Placental epithelial cell (primary cell): Measurements from ENCODE around the gene GTF2F1. TPM values are rescaled to one million over a fixed set of nuclear protein-coding genes. Genes with fewer than 3 reads are reported as not detected.

Source experiments
- small RNA-seq: library from RNA; depleted of rRNA; stranded (forward); fragments of <200 nt; gene quantifications from one replicate; pipeline ENCODE3, GENCODE V24; 2012
- total RNA-seq: library from RNA; depleted of rRNA; stranded (reverse); fragments of >200 nt; gene quantifications from 2 replicates; pipeline ENCODE4 v1.2.3, GENCODE V29; 2012

GTF2F1 gene, protein sequence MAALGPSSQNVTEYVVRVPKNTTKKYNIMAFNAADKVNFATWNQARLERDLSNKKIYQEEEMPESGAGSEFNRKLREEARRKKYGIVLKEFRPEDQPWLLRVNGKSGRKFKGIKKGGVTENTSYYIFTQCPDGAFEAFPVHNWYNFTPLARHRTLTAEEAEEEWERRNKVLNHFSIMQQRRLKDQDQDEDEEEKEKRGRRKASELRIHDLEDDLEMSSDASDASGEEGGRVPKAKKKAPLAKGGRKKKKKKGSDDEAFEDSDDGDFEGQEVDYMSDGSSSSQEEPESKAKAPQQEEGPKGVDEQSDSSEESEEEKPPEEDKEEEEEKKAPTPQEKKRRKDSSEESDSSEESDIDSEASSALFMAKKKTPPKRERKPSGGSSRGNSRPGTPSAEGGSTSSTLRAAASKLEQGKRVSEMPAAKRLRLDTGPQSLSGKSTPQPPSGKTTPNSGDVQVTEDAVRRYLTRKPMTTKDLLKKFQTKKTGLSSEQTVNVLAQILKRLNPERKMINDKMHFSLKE
- 43.7 and 70.3 TPM in 2 replicates for total RNA-seq

DNA sequence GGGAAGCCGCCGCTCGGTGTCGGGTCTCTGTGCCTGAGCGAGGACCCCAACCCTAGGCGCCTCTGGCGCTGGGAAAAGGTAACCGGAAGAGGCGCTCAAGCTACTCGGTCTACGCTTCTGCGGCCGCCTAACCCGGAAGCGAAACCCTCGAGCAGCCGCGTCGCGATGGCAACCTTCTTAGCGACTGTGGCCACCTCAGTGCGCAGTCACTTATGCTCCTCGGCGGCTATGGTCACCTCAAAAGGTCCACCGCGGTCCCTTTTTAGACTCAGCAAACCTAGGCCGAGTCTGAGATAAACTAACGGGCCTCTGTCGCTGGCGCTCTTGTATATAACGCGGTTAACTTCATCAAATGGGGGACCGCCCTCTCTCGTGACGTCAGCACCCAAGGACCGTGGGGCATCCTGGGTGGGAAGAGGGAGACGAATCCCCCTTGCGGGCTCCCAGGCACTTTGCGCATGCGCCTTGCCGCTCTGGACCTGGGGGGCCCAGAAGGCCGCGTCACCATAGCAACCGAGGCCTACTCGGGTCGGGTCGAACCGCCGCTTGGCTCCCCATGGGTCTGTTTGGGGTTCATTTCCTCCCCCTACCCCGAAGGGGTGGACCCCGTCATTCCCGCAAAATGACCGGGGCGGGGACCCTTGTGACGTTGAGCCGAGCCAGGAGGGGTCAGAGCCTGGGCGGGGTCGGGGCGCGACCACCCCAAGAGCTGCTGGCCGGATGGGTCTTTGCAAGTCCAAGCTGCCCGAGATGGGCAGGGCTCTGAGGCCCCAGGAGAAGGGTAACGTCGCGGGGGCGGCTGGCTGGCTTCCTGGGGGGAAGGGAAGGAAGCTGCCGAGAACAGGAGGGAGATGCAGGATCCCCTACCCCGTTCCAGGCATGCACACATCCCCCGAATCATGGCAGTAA is at the start of gene GTF2F1:
Gene GTF2F1 (minus strand): TSS at position 91 of the 909 bp plus-strand sequence. CDS start 169 bp downstream, outside the sequence.

DNA sequence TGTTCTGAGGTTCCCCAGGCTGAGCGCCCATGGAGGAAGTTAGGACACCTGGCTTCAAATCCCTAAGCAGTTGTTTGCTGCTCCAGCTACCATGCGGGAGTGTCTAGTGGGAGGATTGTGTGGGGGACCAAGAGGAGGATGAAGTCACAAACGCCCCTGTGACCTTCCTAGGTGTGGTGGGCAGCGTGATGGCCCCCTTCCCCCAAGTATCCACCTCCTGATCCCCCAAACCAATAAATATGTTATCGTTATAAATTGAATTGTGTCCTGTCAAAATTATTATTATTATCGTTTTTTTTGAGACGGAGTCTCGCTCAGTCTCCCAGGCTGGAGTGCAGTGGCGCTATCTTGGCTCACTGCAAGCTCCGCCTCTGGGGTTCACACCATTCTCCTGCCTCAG is 40.7 kb upstream of the GTF2F1 start, which contains the start of gene SLC25A41:
Gene SLC25A41 (minus strand): TSS at position 101 of the 400 bp plus-strand sequence. CDS start 70 bp downstream, at position 31.

DNA sequence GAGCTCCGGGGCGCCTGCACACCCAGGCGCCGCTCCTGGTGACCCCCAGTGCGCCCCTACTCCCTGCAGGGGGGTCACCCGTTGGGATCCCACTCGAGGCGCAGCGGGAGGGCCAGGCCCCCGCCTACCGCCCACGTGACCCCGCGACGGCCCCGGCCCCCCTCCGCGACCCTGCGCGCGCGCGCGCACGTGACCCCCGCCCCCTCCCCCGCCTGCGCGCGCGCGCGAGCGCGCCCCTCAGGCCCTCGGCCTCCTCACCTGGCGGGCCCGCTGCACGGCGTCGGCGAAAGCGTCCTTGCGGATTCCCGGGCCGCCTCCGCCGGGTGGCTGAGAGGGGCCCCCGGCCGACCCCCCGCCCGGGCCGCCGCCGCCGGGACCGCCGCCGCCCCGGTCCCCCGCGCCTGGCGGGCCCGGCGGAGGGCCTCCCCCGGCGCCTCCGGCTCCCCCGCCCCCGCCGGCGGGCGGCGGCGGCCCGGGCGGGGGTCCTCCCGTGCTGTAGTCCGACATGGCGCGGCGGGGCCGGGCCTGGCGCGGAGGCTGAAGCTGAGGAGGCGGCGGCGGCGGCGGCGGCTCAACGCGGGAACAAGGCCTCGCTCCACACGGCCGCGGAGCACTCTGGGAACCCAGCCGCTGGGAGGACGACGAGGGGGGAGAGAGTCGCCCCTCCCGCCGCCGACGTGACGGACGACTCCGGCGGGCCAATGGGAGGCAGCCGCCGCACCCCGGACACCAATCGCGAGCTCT is 31.4 kb upstream of the GTF2F1 start, which contains the start of gene KHSRP:
Gene KHSRP (minus strand): TSS at position 617 of the 744 bp plus-strand sequence. CDS start 110 bp downstream, at position 507.

DNA sequence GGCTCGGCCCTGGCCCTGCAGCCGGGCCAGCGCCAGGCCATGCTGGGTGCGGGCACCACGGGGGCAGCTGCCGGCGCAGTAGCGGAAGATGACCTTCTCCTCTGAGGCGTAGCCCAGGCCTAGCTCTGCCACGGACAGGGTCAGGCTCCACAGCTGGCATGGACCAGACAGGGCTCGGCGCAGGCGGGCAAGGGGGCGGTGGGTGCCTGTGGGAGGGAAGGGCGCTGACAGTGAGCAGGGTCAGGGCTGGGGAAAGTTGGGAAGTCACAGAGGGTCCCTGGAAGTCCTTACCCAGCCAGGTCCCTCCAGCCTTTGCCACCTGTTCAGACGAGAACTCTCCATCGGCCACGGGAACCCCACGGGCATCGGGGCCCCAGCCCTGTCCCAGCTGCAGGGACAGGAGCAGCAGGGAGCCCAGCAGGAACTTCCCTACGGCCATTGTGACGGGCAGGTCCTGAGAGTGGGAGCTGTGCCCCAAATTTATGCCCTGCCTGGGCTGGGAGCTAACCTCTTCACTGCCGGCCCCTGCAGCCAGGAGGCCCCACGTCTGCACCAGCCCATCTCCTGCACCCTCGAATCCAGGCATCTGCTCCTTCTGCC is 17.5 kb downstream of the GTF2F1 start, which contains the start of gene PSPN:
Gene PSPN (minus strand): TSS at position 523 of the 600 bp plus-strand sequence. CDS start 84 bp downstream, at position 439.

DNA sequence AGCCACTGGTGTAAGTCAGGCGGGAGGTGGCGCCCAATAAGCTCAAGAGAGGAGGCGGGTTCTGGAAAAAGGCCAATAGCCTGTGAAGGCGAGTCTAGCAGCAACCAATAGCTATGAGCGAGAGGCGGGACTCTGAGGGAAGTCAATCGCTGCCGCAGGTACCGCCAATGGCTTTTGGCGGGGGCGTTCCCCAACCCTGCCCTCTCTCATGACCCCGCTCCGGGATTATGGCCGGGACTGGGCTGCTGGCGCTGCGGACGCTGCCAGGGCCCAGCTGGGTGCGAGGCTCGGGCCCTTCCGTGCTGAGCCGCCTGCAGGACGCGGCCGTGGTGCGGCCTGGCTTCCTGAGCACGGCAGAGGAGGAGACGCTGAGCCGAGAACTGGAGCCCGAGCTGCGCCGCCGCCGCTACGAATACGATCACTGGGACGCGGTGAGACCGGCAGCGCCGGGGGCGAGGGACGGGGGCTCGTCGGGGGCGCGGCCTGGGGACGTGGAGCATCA is 20.3 kb downstream of the GTF2F1 start, which contains the start of gene ALKBH7:
Gene ALKBH7 (plus strand): TSS at position 201 of the 502 bp plus-strand sequence. CDS start 27 bp downstream, at position 228.

DNA sequence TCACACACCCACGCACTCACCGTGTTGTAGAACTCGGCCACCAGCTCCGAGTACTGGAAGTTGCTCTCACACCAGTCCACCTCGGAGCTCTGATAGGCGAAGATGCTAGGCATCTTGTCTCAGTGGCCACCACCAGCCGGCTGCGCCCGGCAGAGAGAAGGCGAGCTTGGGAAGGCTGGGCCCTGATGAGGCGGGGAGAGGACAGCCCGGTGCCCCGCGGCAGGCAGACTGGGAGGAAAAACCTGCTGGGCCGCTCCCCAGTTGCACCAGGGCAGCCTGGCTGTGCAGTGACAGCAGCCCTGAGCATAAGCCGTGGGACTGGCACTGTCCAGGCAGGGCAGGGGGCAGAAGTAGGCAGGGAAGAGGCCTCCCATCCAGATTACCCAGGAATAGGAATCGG is 59.5 kb downstream of the GTF2F1 start, which contains the start of gene ACER1:
Gene ACER1 (minus strand): TSS at position 174 of the 400 bp plus-strand sequence. CDS start 61 bp downstream, at position 113.

Small RNAs within 50 kb of the gene (small RNA-seq; reads per million reads assigned to genes)
- not detected for gene MIR6790
- gene MIR6885 = not detected

Other genes with a start within 250 kb of the GTF2F1 start
- 5.5 and 9.1 TPM in 2 replicates for gene MLLT1, start 113.2 kb downstream of the GTF2F1 start, total RNA-seq
- 0.11 TPM in 1 of 2 replicates, not detected in the other for gene ACER1, start 59.6 kb downstream of the GTF2F1 start, total RNA-seq
- gene CLPP, start 31.6 kb downstream of the GTF2F1 start, total RNA-seq = 32.2 and 56.3 TPM in 2 replicates
- gene ALKBH7, start 20.4 kb downstream of the GTF2F1 start, total RNA-seq = 71.4 and 73.0 TPM in 2 replicates
- gene PSPN, start 17.2 kb downstream of the GTF2F1 start, total RNA-seq = 1.2 and 1.4 TPM in 2 replicates
- gene KHSRP, start 31.6 kb upstream of the GTF2F1 start, total RNA-seq = 79.7 and 92.4 TPM in 2 replicates
- gene SLC25A41, start 40.6 kb upstream of the GTF2F1 start, total RNA-seq = not detected in 2 replicates
- 4.7 and 5.4 TPM in 2 replicates for gene SLC25A23, start 66.6 kb upstream of the GTF2F1 start, total RNA-seq
- gene CRB3, start 71.1 kb upstream of the GTF2F1 start, total RNA-seq = 0.39 and 0.65 TPM in 2 replicates
- gene DENND1C, start 88.6 kb upstream of the GTF2F1 start, total RNA-seq = not detected in 2 replicates
- gene TUBB4A, start 109.1 kb upstream of the GTF2F1 start, total RNA-seq = not detected in 2 replicates
- gene TNFSF9, start 137.9 kb upstream of the GTF2F1 start, total RNA-seq = not detected in 2 replicates
- gene CD70, start 198.0 kb upstream of the GTF2F1 start, total RNA-seq = not detected in 2 replicates